Breast epithelium (tissue), 4 donors: ENCODE results near the gene ASXL1. TPM values are rescaled to one million over a fixed set of nuclear protein-coding genes. Genes with fewer than 3 reads are reported as not detected.
A peak's percentile ranks its signal among the peaks of the same experiment; 100 is the strongest.

Experiments
- DNase-seq, 2 donors: peaks; one replicate each; pipeline ENCODE4 v3.0.0-alpha.2; 2019; ENCODE audit warnings: low spot score in 2 of 2
- H3K27ac ChIP-seq, 2 donors: fragments of 200-600 bp; sonication (generic) in 1 of 2; one replicate each; pipeline ENCODE4 v1.5.1; 2016 to 2019; ENCODE audit warnings: mild to moderate bottlenecking in 1 of 2
- H3K27me3 ChIP-seq, 2 donors: fragments of 200-600 bp; sonication (generic) in 1 of 2; one replicate each; pipeline versions ENCODE4 v1.5.1 to v1.6.0; 2017 to 2019; ENCODE audit warnings: control low read depth in 1 of 2, mild to moderate bottlenecking in 1 of 2
- H3K36me3 ChIP-seq: fragments of 200-600 bp; one replicate; pipeline ENCODE4 v1.5.1; 2019
- H3K4me1 ChIP-seq, 2 donors: fragments of 200-600 bp; sonication (generic); one replicate each; pipeline ENCODE4 v1.5.1; 2016 to 2019; ENCODE audit warnings: control low read depth in 1 of 2
- H3K4me3 ChIP-seq, 3 donors: fragments of 200-600 bp; sonication (generic); 1 replicate in 2 of 3; 2 replicates in 1 of 3; pipeline ENCODE4 v1.5.1; 2016 to 2019; ENCODE audit warnings: mild to moderate bottlenecking in 3 of 3, moderate library complexity in 2 of 3
- H3K9me3 ChIP-seq, 2 donors: fragments of 200-600 bp; sonication (generic) in 1 of 2; one replicate each; pipeline ENCODE4 v1.5.1; 2016 to 2019; ENCODE audit warnings: control low read depth in 1 of 2
- CTCF ChIP-seq, 3 donors: fragments of 450-650 bp; IDR thresholded peaks; one replicate each; pipeline ENCODE4 v1.5.1; 2016 to 2017; ENCODE audit warnings: antibody characterized with exemption in 3 of 3, mild to moderate bottlenecking in 3 of 3, moderate library complexity in 3 of 3
- POLR2A ChIP-seq: fragments of 450-650 bp; IDR thresholded peaks from one replicate; pipeline ENCODE4 v1.6.1; 2016; ENCODE audit warnings: antibody characterized with exemption, mild to moderate bottlenecking, moderate library complexity
- POLR2AphosphoS5 ChIP-seq, 3 donors: sonication (generic); formaldehyde crosslinking; IDR thresholded peaks; one replicate each; pipeline ENCODE4 v1.6.1; 2017; ENCODE audit warnings: antibody characterized with exemption in 3 of 3
- intact Hi-C: fragments of 100-400 bp; cut with DNase I; formaldehyde crosslinking; loops from one replicate; pipeline ENCODE4 v1.15.1; 2023; ENCODE audit warnings: low total_unique reads
- total RNA-seq, 3 donors: library from RNA; depleted of rRNA; stranded (reverse); fragments of >200 nt; gene quantifications; one replicate each; pipeline ENCODE4 v1.1.0, GENCODE V29; 2016

The ASXL1 gene
- total RNA-seq, 3 donors from 2014 or later, result 73.3 to 102 (median 97.3) TPM

- no peak for DNase-seq
- Histone ChIP-seq H3K27me3 (no peaks in the 10 kb centered on the region), H3K4me3 (no peak overlapping the region), H3K36me3 (peaks cover 9% of the 10 kb centered on the region), H3K9me3 (no peaks in the 10 kb centered on the region), H3K4me1 (peaks cover 0 to 20% of the 10 kb centered on the region in 2 donors), H3K27ac (peak overlapping the region; percentile 32 to 40)
- intact Hi-C loops, result no loop called here
- TF ChIP-seq POLR2A (no peak), CTCF (IDR thresholded peaks at IDR 0.05) (no peak), POLR2AphosphoS5 (IDR thresholded peaks at IDR 0.05) (no peak)
These were observed 90.3 kb downstream of the ASXL1 start for GRCh38 chr20:32448306-32449056.

GRCh38 chr20:32449057-32449889, 91.1 kb downstream of the ASXL1 start:
- H3K9me3 ChIP-seq, result no peaks in the 10 kb centered on the region
- TF ChIP-seq CTCF (IDR thresholded peaks at IDR 0.05) (no peak), POLR2AphosphoS5 (IDR thresholded peaks at IDR 0.05) (no peak), POLR2A (no peak)
- H3K36me3 ChIP-seq, result peaks cover 9% of the 10 kb centered on the region
- peaks cover 0 to 20% of the 10 kb centered on the region in 2 donors for H3K4me1 ChIP-seq
- H3K27me3 ChIP-seq, result no peaks in the 10 kb centered on the region
- H3K27ac ChIP-seq, result peak overlapping the region; percentile 36 to 40
- no peak overlapping the region for H3K4me3 ChIP-seq
- DNase-seq, result no peak
- intact Hi-C loops, result no loop called here

- Histone ChIP-seq H3K4me3 (no peak overlapping the region), H3K36me3 (peaks cover 9% of the 10 kb centered on the region), H3K27ac (peak overlapping the region; percentile 36 to 40), H3K27me3 (no peaks in the 10 kb centered on the region), H3K4me1 (peaks cover 0 to 20% of the 10 kb centered on the region in 2 donors), H3K9me3 (no peaks in the 10 kb centered on the region)
- intact Hi-C loops, result no loop called here
- TF ChIP-seq POLR2A (no peak), POLR2AphosphoS5 (IDR thresholded peaks at IDR 0.05) (no peak), CTCF (IDR thresholded peaks at IDR 0.05) (no peak)
- DNase-seq, result no peak
These were observed 91.8 kb downstream of the ASXL1 start for GRCh38 chr20:32449890-32450401.

GRCh38 chr20:32450484-32451061, 92.4 kb downstream of the ASXL1 start:
- no peak for DNase-seq
- Histone ChIP-seq H3K9me3 (no peaks in the 10 kb centered on the region), H3K4me3 (no peak overlapping the region), H3K27ac (peak overlapping the region; percentile 36 to 40), H3K36me3 (peaks cover 9% of the 10 kb centered on the region), H3K4me1 (peaks cover 0 to 19% of the 10 kb centered on the region in 2 donors), H3K27me3 (no peaks in the 10 kb centered on the region)
- intact Hi-C loops, result no loop called here
- no peak for TF ChIP-seq POLR2A
- no peak for TF ChIP-seq POLR2AphosphoS5 (IDR thresholded peaks at IDR 0.05)
- no peak for TF ChIP-seq CTCF (IDR thresholded peaks at IDR 0.05)
